Sigmoid colon (tissue), 7 donors: Measurements from ENCODE around the gene JMY. TPM values are rescaled to one million over a fixed set of nuclear protein-coding genes. Genes with fewer than 3 reads are reported as not detected.

Source experiments
- DNase-seq: peaks from one replicate; pipeline ENCODE4 v3.0.0-alpha.2; 2019
- H3K27ac ChIP-seq, 4 donors: fragments of 200-600 bp; sonication (generic); one replicate each; pipeline ENCODE4 v1.5.1; 2016 to 2019; ENCODE audit warnings: mild to moderate bottlenecking in 1 of 4
- H3K27me3 ChIP-seq, 3 donors: fragments of 200-600 bp; sonication (generic); one replicate each; pipeline ENCODE4 v1.5.1; 2019; ENCODE audit warnings: mild to moderate bottlenecking in 1 of 3
- H3K36me3 ChIP-seq, 4 donors: fragments of 200-600 bp; sonication (generic); one replicate each; pipeline ENCODE4 v1.5.1; 2016 to 2019
- H3K4me1 ChIP-seq, 4 donors: fragments of 200-600 bp; sonication (generic); one replicate each; pipeline ENCODE4 v1.5.1; 2017 to 2019
- H3K4me3 ChIP-seq, 4 donors: fragments of 200-600 bp; sonication (generic); one replicate each; pipeline ENCODE4 v1.5.1; 2017 to 2019; ENCODE audit warnings: mild to moderate bottlenecking in 2 of 4, moderate library complexity in 1 of 4
- H3K9me3 ChIP-seq, 4 donors: fragments of 200-600 bp in 3 of 4; sonication (generic) in 3 of 4; one replicate each; pipeline versions ENCODE4 v1.5.1 to v1.6.1; 2013 to 2019
- EP300 ChIP-seq, 4 donors: sonication (generic); formaldehyde crosslinking; IDR thresholded peaks; one replicate each; pipeline ENCODE4 v1.6.1; 2017; ENCODE audit warnings: antibody characterized with exemption in 4 of 4
- POLR2A ChIP-seq, 2 donors: fragments of 450-650 bp; IDR thresholded peaks; one replicate each; pipeline ENCODE4 v1.6.1; 2016; ENCODE audit warnings: antibody characterized with exemption in 2 of 2, mild to moderate bottlenecking in 2 of 2, moderate library complexity in 2 of 2
- POLR2AphosphoS5 ChIP-seq, 4 donors: sonication (generic); formaldehyde crosslinking; IDR thresholded peaks; one replicate each; pipeline ENCODE4 v1.6.1; 2017; ENCODE audit warnings: antibody characterized with exemption in 4 of 4
- WGBS, 2 donors: extraction: QIAGEN DNeasy Blood & Tissue Kit; methylation state at CpG; one replicate each; pipeline ENCODE4 v1.1.7; 2013; 5-methylcytosine and 5-hydroxymethylcytosine counted together
- intact Hi-C: fragments of 100-400 bp; cut with DNase I; formaldehyde crosslinking; loops from one replicate; pipeline ENCODE4 v1.15.1; 2023
- polyA plus RNA-seq, 3 donors: library from polyadenylated mRNA; stranded (reverse); fragments of 200-250 nt; gene quantifications; one replicate each; pipeline ENCODE4 v1.2.3, GENCODE V29; 2013
- total RNA-seq, 4 donors: library from RNA; depleted of rRNA; stranded (reverse); fragments of >200 nt; gene quantifications; one replicate each; pipeline ENCODE4 v1.1.0, GENCODE V29; 2016
- TF ChIP-seq, protein P1 (sequence below), 4 experiments: fragments of 450-650 bp in 3 of 4; fragments of 200-600 bp in 1 of 4; IDR thresholded peaks; one replicate each; pipeline ENCODE4 v1.5.1; 2016 to 2019; ENCODE audit warnings: antibody characterized with exemption in 4 of 4, mild to moderate bottlenecking in 3 of 4, moderate library complexity in 2 of 4
- donor health status: healthy with polysubstance abuse.
- donor health status: Bipolar disorder and iron deficiency.
- donor health status: healthy.

Gene JMY
- total and polyA plus RNA-seq, 7 donors: 1.4 to 58.7 (median 33.2) TPM

DNA sequence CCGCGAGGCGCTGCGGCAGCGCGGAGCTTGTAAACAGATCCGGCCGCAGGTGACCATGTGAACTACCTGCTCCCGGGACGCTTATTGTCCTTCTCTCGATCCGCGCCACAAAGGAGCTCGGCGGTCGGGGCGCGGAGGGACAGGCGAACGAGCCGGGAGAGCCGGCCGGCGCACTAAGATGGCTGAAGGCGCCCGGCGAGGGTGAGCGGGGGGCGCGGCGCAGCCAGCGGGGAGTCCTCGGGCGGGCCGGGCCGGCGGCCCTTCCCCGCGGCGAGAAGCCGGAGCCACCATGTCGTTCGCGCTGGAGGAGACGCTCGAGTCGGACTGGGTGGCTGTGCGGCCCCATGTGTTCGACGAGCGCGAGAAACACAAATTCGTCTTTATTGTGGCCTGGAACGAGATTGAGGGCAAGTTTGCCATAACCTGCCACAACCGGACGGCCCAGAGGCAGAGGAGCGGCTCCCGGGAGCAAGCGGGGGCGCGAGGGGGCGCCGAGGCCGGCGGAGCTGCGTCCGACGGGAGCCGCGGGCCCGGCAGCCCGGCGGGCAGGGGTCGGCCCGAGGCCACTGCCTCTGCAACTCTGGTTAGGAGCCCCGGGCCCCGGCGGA lies 535 bp downstream of the JMY start:
- H3K36me3 ChIP-seq: no peaks in the 10 kb centered on the region
- DNase-seq: peak; percentile 67
- 0 to 1% methylated on average over 78 of the region's 78 CpGs for WGBS, 2 donors
- peaks cover 0 to 42% (median 27%) of the 10 kb centered on the region in 4 donors for H3K4me1 ChIP-seq
- no peaks in the 10 kb centered on the region for H3K9me3 ChIP-seq
- H3K4me3 ChIP-seq: peak overlapping the region; percentile 65 to 85 (median 74)
- intact Hi-C loops: loop anchor here (2.0 to 10.0 kb wide), 7 partner anchors 51 to 1462 kb away; partner anchors contain the start of genes HOMER1 and TBCA
- peak overlapping the region; percentile 85 to 96 (median 93) for H3K27ac ChIP-seq
- no peaks in the 10 kb centered on the region for H3K27me3 ChIP-seq
- no peak for TF ChIP-seq EP300 (IDR thresholded peaks at IDR 0.05)
- TF ChIP-seq POLR2A (IDR thresholded peaks at IDR 0.05): no peak
- TF ChIP-seq, protein P1, sequence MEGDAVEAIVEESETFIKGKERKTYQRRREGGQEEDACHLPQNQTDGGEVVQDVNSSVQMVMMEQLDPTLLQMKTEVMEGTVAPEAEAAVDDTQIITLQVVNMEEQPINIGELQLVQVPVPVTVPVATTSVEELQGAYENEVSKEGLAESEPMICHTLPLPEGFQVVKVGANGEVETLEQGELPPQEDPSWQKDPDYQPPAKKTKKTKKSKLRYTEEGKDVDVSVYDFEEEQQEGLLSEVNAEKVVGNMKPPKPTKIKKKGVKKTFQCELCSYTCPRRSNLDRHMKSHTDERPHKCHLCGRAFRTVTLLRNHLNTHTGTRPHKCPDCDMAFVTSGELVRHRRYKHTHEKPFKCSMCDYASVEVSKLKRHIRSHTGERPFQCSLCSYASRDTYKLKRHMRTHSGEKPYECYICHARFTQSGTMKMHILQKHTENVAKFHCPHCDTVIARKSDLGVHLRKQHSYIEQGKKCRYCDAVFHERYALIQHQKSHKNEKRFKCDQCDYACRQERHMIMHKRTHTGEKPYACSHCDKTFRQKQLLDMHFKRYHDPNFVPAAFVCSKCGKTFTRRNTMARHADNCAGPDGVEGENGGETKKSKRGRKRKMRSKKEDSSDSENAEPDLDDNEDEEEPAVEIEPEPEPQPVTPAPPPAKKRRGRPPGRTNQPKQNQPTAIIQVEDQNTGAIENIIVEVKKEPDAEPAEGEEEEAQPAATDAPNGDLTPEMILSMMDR (IDR thresholded peaks at IDR 0.05): no peak
- TF ChIP-seq POLR2AphosphoS5 (IDR thresholded peaks at IDR 0.05): no peak

- Histone ChIP-seq H3K36me3 (no peaks in the 10 kb centered on the region), H3K4me3 (peak overlapping the region; percentile 65 to 85 (median 74)), H3K27ac (peak overlapping the region; percentile 85 to 96 (median 93)), H3K9me3 (no peaks in the 10 kb centered on the region), H3K27me3 (no peaks in the 10 kb centered on the region), H3K4me1 (peaks cover 0 to 49% (median 34%) of the 10 kb centered on the region in 4 donors)
- WGBS, 2 donors: 0% methylated on average over 61 of the region's 61 CpGs
- TF ChIP-seq, protein P1 (IDR thresholded peaks at IDR 0.05): no peak
- TF ChIP-seq POLR2AphosphoS5 (IDR thresholded peaks at IDR 0.05): peak in 1 of 4 donors; percentile 50
- intact Hi-C loops: loop anchor here (2.0 to 10.0 kb wide), 7 partner anchors 50 to 1462 kb away; partner anchors contain the start of genes HOMER1 and TBCA
- DNase-seq: peak; percentile 72
Measured at GRCh38 chr5:79236970-79237739, 1.2 kb downstream of the JMY start.

- Histone ChIP-seq H3K9me3 (no peaks in the 10 kb centered on the region), H3K4me3 (peak overlapping the region; percentile 65 to 85 (median 74)), H3K36me3 (no peaks in the 10 kb centered on the region), H3K27me3 (no peaks in the 10 kb centered on the region), H3K4me1 (peaks cover 0 to 54% (median 38%) of the 10 kb centered on the region in 4 donors), H3K27ac (peak overlapping the region; percentile 85 to 96 (median 93))
- intact Hi-C loops: loop anchor here (2.0 to 10.0 kb wide), 7 partner anchors 49 to 1463 kb away; partner anchors contain the start of genes HOMER1 and TBCA
- TF ChIP-seq POLR2AphosphoS5 (IDR thresholded peaks at IDR 0.05): no peak
- TF ChIP-seq EP300 (IDR thresholded peaks at IDR 0.05): no peak
- DNase-seq: no peak
- WGBS, 2 donors: 7 to 25% methylated on average over 14 of the region's 14 CpGs
Measured at GRCh38 chr5:79237740-79238560, 2.0 kb downstream of the JMY start.

GRCh38 chr5:79240561-79240960 lies 4.6 kb downstream of the JMY start:
- peak overlapping the region in 1 of 4 donors; percentile 85 for H3K4me3 ChIP-seq
- H3K4me1 ChIP-seq: peaks cover 0 to 51% (median 36%) of the 10 kb centered on the region in 4 donors
- no peak for TF ChIP-seq POLR2AphosphoS5 (IDR thresholded peaks at IDR 0.05)
- no peak for TF ChIP-seq POLR2A (IDR thresholded peaks at IDR 0.05)
- no peak overlapping the region for H3K27ac ChIP-seq
- DNase-seq: no peak
- intact Hi-C loops: no loop called here
- H3K9me3 ChIP-seq: no peaks in the 10 kb centered on the region
- 93 to 97% methylated on average over 2 of the region's 2 CpGs for WGBS, 2 donors
- H3K36me3 ChIP-seq: no peaks in the 10 kb centered on the region
- no peaks in the 10 kb centered on the region for H3K27me3 ChIP-seq

GRCh38 chr5:79241535-79241979 lies 5.6 kb downstream of the JMY start:
- Histone ChIP-seq H3K9me3 (no peaks in the 10 kb centered on the region), H3K36me3 (no peaks in the 10 kb centered on the region), H3K27me3 (no peaks in the 10 kb centered on the region), H3K4me1 (peaks cover 0 to 51% (median 36%) of the 10 kb centered on the region in 4 donors), H3K4me3 (peak overlapping the region in 1 of 4 donors; percentile 85), H3K27ac (peak overlapping the region in 1 of 4 donors; percentile 6)
- TF ChIP-seq POLR2A (IDR thresholded peaks at IDR 0.05) (no peak), EP300 (IDR thresholded peaks at IDR 0.05) (no peak), POLR2AphosphoS5 (IDR thresholded peaks at IDR 0.05) (no peak)
- WGBS, 2 donors: 50 to 63% methylated on average over 4 of the region's 4 CpGs
- intact Hi-C loops: no loop called here
- DNase-seq: no peak
